GM23338 (cell line): ENCODE measurements around the gene SPP2. TPM values are rescaled to one million over a fixed set of nuclear protein-coding genes. Genes with fewer than 3 reads are reported as not detected.

Source experiments
- ATAC-seq: fragments of 200-7000 bp; cut with Tn5 transposase; 3 replicates; pipeline ENCODE4 v1.9.1; 2020
- DNase-seq: peaks from one replicate; pipeline ENCODE4 v3.0.0-alpha.2; 2015; ENCODE audit warnings: low spot score
- H2AFZ ChIP-seq: fragments of 200-600 bp; sonication (generic); 2 replicates; pipeline ENCODE4 v1.8.0; 2016; ENCODE audit warnings: antibody characterized with exemption, mild to moderate bottlenecking, moderate library complexity
- H3F3A ChIP-seq: fragments of 200-600 bp; sonication (generic); replicated peaks from 2 replicates; pipeline ENCODE4 v1.8.0; 2017; ENCODE audit warnings: antibody characterized with exemption, mixed run types, low read depth
- H3K27ac ChIP-seq: fragments of 200-600 bp; sonication (generic); 2 replicates; pipeline ENCODE4 v1.6.1; 2016; ENCODE audit warnings: low read depth
- H3K27me3 ChIP-seq: fragments of 200-600 bp; sonication (generic); 2 replicates; pipeline ENCODE4 v1.8.0; 2016; ENCODE audit warnings: mild to moderate bottlenecking, mixed run types, moderate library complexity; ENCODE audit not compliant: insufficient read depth
- H3K36me3 ChIP-seq: fragments of 200-600 bp; sonication (generic); 2 replicates; pipeline ENCODE4 v1.8.0; 2016; ENCODE audit warnings: mild to moderate bottlenecking; ENCODE audit not compliant: insufficient read depth
- H3K4me1 ChIP-seq: fragments of 200-600 bp; sonication (generic); 2 replicates; pipeline ENCODE4 v1.8.0; 2016; ENCODE audit warnings: mild to moderate bottlenecking, moderate library complexity; ENCODE audit not compliant: insufficient read depth
- H3K4me2 ChIP-seq: fragments of 200-600 bp; sonication (generic); 2 replicates; pipeline ENCODE4 v1.7.1; 2017; ENCODE audit warnings: mixed run types
- H3K4me3 ChIP-seq: fragments of 200-600 bp; sonication (generic); 2 replicates; pipeline ENCODE4 v1.6.1; 2016; ENCODE audit warnings: mixed run types
- H3K79me2 ChIP-seq: fragments of 200-600 bp; sonication (generic); replicated peaks from 2 replicates; pipeline ENCODE4 v1.8.0; 2017; ENCODE audit warnings: mild to moderate bottlenecking; ENCODE audit not compliant: insufficient read depth
- H3K9me2 ChIP-seq: fragments of 200-600 bp; sonication (generic); 2 replicates; pipeline ENCODE4 v1.8.0; 2017; ENCODE audit not compliant: insufficient read depth
- H4K20me1 ChIP-seq: fragments of 200-600 bp; sonication (generic); replicated peaks from 2 replicates; pipeline ENCODE4 v1.8.0; 2017; ENCODE audit warnings: mild to moderate bottlenecking; ENCODE audit not compliant: insufficient read depth
- H3K27ac Mint-ChIP-seq: 2 replicates; pipeline ENCODE4 v1.8.0; 2020; ENCODE audit warnings: inconsistent platforms, mild to moderate bottlenecking, moderate library complexity, mixed read lengths
- H3K27me3 Mint-ChIP-seq: 3 replicates; pipeline ENCODE4 v1.8.0; 2022; ENCODE audit warnings: low read depth, mild to moderate bottlenecking, moderate library complexity, mixed read lengths, inconsistent platforms; ENCODE audit not compliant: insufficient read depth, poor library complexity
- H3K36me3 Mint-ChIP-seq: 3 replicates; pipeline ENCODE4 v1.8.0; 2021; ENCODE audit warnings: low read depth, mild to moderate bottlenecking, inconsistent platforms, moderate library complexity, mixed read lengths
- H3K4me1 Mint-ChIP-seq: 3 replicates; pipeline ENCODE4 v1.8.0; 2020; ENCODE audit warnings: mild to moderate bottlenecking, inconsistent platforms, mixed read lengths
- H3K4me3 Mint-ChIP-seq: 3 replicates; pipeline ENCODE4 v1.8.0; 2021; ENCODE audit warnings: moderate library complexity, mild to moderate bottlenecking, inconsistent platforms, mixed read lengths
- H3K9me3 Mint-ChIP-seq: 3 replicates; pipeline ENCODE4 v1.8.0; 2020; ENCODE audit warnings: moderate library complexity, mild to moderate bottlenecking, inconsistent platforms, mixed read lengths
- CREB1 ChIP-seq: fragments of 250-450 bp; sonication (Bioruptor Pico); IDR thresholded peaks from 2 replicates; pipeline ENCODE4 v1.5.0; 2020; ENCODE audit warnings: low read depth, mild to moderate bottlenecking, moderate library complexity
- EZH2phosphoT487 ChIP-seq: fragments of 200-600 bp; sonication (generic); IDR thresholded peaks from one replicate; pipeline ENCODE4 v1.8.1; 2018; ENCODE audit warnings: antibody characterized with exemption; ENCODE audit not compliant: unreplicated experiment
- NANOG ChIP-seq: IDR thresholded peaks from 2 replicates; pipeline ENCODE4 v1.6.1; 2016; ENCODE audit warnings: antibody characterized with exemption, borderline replicate concordance
- POLR2AphosphoS5 ChIP-seq: IDR thresholded peaks from 2 replicates; pipeline ENCODE4 v1.6.1; 2016; ENCODE audit warnings: antibody characterized with exemption, low read depth
- STAT1 ChIP-seq: IDR thresholded peaks from one replicate; pipeline ENCODE4 v1.6.1; 2016; ENCODE audit warnings: antibody characterized with exemption; ENCODE audit not compliant: unreplicated experiment
- ZNF331 ChIP-seq: fragments of 250-450 bp; sonication (Bioruptor Pico); IDR thresholded peaks from 2 replicates; pipeline ENCODE4 v1.5.0; 2020; ENCODE audit warnings: low read depth, mild to moderate bottlenecking, moderate library complexity
- polyA plus RNA-seq: library from polyadenylated mRNA; unstranded; fragments of >200 nt; fragmentation: Nextera tagmentation; extraction: Ambion mirVana; gene quantifications from 2 replicates; pipeline ENCODE4 v1.2.1, GENCODE V29; 2016
- total RNA-seq: library from RNA; depleted of rRNA; stranded (reverse); fragments of >200 nt; shearing (Covaris generic); gene quantifications from 2 replicates; pipeline ENCODE4 v1.2.3, GENCODE V29; 2014
- TF ChIP-seq, protein P1 (sequence below): IDR thresholded peaks from one replicate; pipeline ENCODE4 v1.6.1; 2018; ENCODE audit warnings: antibody characterized with exemption; ENCODE audit not compliant: unreplicated experiment
- TF ChIP-seq, protein P2 (sequence below), 2 experiments: fragments of 200-600 bp in 1 of 2; sonication (generic) in 1 of 2; conservative IDR thresholded peaks; 2 replicates each; pipeline versions ENCODE4 v1.5.1 to v1.6.1; 2016 to 2017; ENCODE audit warnings: antibody characterized with exemption in 2 of 2, low read depth in 2 of 2, mild to moderate bottlenecking in 2 of 2, moderate library complexity in 1 of 2
- TF ChIP-seq, protein P3 (sequence below): IDR thresholded peaks from 2 replicates; pipeline ENCODE4 v1.6.1; 2016; ENCODE audit warnings: antibody characterized with exemption
- TF ChIP-seq, protein P4 (sequence below): fragments of 250-450 bp; sonication (Bioruptor Pico); IDR thresholded peaks from 2 replicates; pipeline ENCODE4 v1.5.0; 2020; ENCODE audit warnings: mild to moderate bottlenecking, moderate library complexity

Gene SPP2
- total and polyA plus RNA-seq, 2 experiments from 2014 or later: not detected

DNA sequence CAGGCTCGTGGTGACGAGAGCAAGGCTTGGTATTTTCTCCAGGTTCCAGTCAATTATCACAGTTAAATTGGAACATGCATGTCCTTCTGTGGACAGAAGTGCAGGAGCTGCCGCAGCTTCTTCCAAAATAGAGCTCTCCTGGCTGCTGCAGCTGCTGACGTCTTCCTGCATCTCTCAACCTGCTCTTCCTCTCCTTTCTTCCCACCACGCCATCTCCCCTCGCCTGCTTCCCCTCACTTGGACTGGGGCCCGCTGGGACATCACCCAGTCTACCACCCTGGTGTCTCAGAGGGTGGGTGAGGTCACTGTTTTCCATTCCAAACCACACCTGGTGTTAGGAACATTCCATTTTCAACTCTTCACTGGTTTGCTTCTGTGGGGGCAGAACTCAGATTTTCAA lies 41.4 kb downstream of the SPP2 start:
- no peaks in the 10 kb centered on the region for H3K36me3 ChIP-seq
- H3K27ac ChIP-seq: no peak overlapping the region
- H2AFZ ChIP-seq: peak overlapping the region; percentile 89
- H3K4me2 ChIP-seq: no peak overlapping the region
- ATAC-seq: no peak; the same call in 2 of the 3 replicates
- no peaks in the 10 kb centered on the region for H3K79me2 ChIP-seq
- no peaks in the 10 kb centered on the region for H3F3A ChIP-seq
- no peak overlapping the region for H3K4me3 ChIP-seq
- no peak overlapping the region for H3K27ac Mint-ChIP-seq
- no peaks in the 10 kb centered on the region for H3K27me3 ChIP-seq
- peaks cover 2% of the 10 kb centered on the region for H3K27me3 Mint-ChIP-seq
- H3K4me1 Mint-ChIP-seq: peaks cover 14% of the 10 kb centered on the region
- DNase-seq: no peak
- H4K20me1 ChIP-seq: no peaks in the 10 kb centered on the region
- TF ChIP-seq, protein P1, sequence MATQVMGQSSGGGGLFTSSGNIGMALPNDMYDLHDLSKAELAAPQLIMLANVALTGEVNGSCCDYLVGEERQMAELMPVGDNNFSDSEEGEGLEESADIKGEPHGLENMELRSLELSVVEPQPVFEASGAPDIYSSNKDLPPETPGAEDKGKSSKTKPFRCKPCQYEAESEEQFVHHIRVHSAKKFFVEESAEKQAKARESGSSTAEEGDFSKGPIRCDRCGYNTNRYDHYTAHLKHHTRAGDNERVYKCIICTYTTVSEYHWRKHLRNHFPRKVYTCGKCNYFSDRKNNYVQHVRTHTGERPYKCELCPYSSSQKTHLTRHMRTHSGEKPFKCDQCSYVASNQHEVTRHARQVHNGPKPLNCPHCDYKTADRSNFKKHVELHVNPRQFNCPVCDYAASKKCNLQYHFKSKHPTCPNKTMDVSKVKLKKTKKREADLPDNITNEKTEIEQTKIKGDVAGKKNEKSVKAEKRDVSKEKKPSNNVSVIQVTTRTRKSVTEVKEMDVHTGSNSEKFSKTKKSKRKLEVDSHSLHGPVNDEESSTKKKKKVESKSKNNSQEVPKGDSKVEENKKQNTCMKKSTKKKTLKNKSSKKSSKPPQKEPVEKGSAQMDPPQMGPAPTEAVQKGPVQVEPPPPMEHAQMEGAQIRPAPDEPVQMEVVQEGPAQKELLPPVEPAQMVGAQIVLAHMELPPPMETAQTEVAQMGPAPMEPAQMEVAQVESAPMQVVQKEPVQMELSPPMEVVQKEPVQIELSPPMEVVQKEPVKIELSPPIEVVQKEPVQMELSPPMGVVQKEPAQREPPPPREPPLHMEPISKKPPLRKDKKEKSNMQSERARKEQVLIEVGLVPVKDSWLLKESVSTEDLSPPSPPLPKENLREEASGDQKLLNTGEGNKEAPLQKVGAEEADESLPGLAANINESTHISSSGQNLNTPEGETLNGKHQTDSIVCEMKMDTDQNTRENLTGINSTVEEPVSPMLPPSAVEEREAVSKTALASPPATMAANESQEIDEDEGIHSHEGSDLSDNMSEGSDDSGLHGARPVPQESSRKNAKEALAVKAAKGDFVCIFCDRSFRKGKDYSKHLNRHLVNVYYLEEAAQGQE: no peak
- TF ChIP-seq, protein P2, sequence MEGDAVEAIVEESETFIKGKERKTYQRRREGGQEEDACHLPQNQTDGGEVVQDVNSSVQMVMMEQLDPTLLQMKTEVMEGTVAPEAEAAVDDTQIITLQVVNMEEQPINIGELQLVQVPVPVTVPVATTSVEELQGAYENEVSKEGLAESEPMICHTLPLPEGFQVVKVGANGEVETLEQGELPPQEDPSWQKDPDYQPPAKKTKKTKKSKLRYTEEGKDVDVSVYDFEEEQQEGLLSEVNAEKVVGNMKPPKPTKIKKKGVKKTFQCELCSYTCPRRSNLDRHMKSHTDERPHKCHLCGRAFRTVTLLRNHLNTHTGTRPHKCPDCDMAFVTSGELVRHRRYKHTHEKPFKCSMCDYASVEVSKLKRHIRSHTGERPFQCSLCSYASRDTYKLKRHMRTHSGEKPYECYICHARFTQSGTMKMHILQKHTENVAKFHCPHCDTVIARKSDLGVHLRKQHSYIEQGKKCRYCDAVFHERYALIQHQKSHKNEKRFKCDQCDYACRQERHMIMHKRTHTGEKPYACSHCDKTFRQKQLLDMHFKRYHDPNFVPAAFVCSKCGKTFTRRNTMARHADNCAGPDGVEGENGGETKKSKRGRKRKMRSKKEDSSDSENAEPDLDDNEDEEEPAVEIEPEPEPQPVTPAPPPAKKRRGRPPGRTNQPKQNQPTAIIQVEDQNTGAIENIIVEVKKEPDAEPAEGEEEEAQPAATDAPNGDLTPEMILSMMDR (conservative IDR thresholded peaks at IDR 0.05; ENCODE audit: low read depth in 2 of 2): no peak
- no peak for TF ChIP-seq ZNF331 (CRISPR knock-in tag)
- no peak for TF ChIP-seq NANOG
- TF ChIP-seq STAT1: no peak
- TF ChIP-seq, protein P3, sequence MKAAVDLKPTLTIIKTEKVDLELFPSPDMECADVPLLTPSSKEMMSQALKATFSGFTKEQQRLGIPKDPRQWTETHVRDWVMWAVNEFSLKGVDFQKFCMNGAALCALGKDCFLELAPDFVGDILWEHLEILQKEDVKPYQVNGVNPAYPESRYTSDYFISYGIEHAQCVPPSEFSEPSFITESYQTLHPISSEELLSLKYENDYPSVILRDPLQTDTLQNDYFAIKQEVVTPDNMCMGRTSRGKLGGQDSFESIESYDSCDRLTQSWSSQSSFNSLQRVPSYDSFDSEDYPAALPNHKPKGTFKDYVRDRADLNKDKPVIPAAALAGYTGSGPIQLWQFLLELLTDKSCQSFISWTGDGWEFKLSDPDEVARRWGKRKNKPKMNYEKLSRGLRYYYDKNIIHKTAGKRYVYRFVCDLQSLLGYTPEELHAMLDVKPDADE: no peak
- TF ChIP-seq POLR2AphosphoS5: no peak
- no peak for TF ChIP-seq EZH2phosphoT487
- TF ChIP-seq CREB1 (CRISPR knock-in tag): no peak
- H3K36me3 Mint-ChIP-seq: 0 out of 3 replicates have a peak, but pooled peaks cover 3% of the 10 kb centered on the region
- 0 out of 2 replicates have a peak, but pooled peaks cover 3% of the 10 kb centered on the region for H3K9me2 ChIP-seq
- H3K4me1 ChIP-seq: peaks cover 9% of the 10 kb centered on the region
- no peak overlapping the region for H3K4me3 Mint-ChIP-seq
- H3K9me3 Mint-ChIP-seq: peaks cover 20% of the 10 kb centered on the region

DNA sequence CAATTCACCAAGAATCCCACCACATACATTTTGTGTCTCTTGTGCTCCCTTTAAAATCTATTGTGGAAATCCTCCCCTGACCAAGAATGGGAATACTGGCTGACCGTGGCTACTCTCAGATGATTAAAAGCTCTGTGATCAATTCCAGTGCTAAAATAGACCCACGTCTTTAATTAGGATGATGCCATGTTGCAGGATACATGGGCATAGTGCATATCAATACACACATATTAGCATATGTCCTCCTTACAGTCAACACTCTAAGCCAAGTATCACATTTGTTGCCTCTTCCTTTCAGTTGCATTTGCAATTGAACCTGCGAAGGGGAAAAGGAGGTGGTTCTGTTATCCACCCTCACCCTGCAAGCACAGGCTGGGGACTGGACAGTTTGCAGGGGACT lies 41.8 kb downstream of the SPP2 start:
- Histone ChIP-seq H2AFZ (no peak overlapping the region; the same call in 1 of the 2 replicates), H3K36me3 (no peaks in the 10 kb centered on the region), H3K27me3 (no peaks in the 10 kb centered on the region), H3K4me1 (peaks cover 9% of the 10 kb centered on the region), H3K4me3 (no peak overlapping the region), H3K9me2 (0 out of 2 replicates have a peak, but pooled peaks cover 3% of the 10 kb centered on the region), H4K20me1 (no peaks in the 10 kb centered on the region), H3K79me2 (no peaks in the 10 kb centered on the region), H3F3A (no peaks in the 10 kb centered on the region), H3K4me2 (no peak overlapping the region), H3K27ac (no peak overlapping the region)
- Mint-ChIP-seq H3K27ac (no peak overlapping the region), H3K36me3 (0 out of 3 replicates have a peak, but pooled peaks cover 3% of the 10 kb centered on the region), H3K9me3 (peaks cover 16% of the 10 kb centered on the region), H3K4me3 (no peak overlapping the region), H3K4me1 (peaks cover 14% of the 10 kb centered on the region), H3K27me3 (peaks cover 2% of the 10 kb centered on the region)
- no peak for DNase-seq
- no peak for ATAC-seq
- TF ChIP-seq, protein P4, sequence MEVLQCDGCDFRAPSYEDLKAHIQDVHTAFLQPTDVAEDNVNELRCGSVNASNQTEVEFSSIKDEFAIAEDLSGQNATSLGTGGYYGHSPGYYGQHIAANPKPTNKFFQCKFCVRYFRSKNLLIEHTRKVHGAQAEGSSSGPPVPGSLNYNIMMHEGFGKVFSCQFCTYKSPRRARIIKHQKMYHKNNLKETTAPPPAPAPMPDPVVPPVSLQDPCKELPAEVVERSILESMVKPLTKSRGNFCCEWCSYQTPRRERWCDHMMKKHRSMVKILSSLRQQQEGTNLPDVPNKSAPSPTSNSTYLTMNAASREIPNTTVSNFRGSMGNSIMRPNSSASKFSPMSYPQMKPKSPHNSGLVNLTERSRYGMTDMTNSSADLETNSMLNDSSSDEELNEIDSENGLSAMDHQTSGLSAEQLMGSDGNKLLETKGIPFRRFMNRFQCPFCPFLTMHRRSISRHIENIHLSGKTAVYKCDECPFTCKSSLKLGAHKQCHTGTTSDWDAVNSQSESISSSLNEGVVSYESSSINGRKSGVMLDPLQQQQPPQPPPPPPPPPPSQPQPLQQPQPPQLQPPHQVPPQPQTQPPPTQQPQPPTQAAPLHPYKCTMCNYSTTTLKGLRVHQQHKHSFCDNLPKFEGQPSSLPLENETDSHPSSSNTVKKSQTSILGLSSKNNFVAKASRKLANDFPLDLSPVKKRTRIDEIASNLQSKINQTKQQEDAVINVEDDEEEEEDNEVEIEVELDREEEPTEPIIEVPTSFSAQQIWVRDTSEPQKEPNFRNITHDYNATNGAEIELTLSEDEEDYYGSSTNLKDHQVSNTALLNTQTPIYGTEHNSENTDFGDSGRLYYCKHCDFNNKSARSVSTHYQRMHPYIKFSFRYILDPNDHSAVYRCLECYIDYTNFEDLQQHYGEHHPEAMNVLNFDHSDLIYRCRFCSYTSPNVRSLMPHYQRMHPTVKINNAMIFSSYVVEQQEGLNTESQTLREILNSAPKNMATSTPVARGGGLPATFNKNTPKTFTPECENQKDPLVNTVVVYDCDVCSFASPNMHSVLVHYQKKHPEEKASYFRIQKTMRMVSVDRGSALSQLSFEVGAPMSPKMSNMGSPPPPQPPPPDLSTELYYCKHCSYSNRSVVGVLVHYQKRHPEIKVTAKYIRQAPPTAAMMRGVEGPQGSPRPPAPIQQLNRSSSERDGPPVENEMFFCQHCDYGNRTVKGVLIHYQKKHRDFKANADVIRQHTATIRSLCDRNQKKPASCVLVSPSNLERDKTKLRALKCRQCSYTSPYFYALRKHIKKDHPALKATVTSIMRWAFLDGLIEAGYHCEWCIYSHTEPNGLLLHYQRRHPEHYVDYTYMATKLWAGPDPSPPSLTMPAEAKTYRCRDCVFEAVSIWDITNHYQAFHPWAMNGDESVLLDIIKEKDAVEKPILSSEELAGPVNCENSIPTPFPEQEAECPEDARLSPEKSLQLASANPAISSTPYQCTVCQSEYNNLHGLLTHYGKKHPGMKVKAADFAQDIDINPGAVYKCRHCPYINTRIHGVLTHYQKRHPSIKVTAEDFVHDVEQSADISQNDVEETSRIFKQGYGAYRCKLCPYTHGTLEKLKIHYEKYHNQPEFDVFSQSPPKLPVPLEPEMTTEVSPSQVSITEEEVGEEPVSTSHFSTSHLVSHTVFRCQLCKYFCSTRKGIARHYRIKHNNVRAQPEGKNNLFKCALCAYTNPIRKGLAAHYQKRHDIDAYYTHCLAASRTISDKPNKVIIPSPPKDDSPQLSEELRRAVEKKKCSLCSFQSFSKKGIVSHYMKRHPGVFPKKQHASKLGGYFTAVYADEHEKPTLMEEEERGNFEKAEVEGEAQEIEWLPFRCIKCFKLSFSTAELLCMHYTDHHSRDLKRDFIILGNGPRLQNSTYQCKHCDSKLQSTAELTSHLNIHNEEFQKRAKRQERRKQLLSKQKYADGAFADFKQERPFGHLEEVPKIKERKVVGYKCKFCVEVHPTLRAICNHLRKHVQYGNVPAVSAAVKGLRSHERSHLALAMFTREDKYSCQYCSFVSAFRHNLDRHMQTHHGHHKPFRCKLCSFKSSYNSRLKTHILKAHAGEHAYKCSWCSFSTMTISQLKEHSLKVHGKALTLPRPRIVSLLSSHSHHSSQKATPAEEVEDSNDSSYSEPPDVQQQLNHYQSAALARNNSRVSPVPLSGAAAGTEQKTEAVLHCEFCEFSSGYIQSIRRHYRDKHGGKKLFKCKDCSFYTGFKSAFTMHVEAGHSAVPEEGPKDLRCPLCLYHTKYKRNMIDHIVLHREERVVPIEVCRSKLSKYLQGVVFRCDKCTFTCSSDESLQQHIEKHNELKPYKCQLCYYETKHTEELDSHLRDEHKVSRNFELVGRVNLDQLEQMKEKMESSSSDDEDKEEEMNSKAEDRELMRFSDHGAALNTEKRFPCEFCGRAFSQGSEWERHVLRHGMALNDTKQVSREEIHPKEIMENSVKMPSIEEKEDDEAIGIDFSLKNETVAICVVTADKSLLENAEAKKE: no peak
